ENCODE results near the gene TMEM212.

DNA sequence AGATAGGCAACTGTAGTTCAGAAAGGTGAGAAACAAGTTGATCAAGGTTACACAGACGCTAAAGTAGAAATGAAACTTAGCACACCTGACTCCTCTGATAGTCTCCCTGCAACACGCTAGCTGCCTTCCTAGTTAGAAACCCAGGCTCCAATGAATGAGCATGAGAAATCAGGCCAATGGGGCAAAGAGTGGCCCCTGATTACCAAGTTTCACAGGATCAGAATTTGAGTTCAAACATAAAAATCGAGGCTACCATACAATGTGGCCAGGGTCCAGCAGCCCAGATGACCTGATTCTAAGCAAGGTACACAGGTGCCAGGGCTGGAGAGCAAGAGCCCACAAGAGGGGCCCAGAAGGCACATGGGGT, 40.6 kb upstream of the TMEM212 start:
- TF ChIP-seq CTCF (optimal IDR thresholded peaks at IDR 0.05 in 1 of 3, IDR thresholded peaks at IDR 0.05 in 1 of 3, conservative IDR thresholded peaks at IDR 0.05 in 1 of 3; ENCODE audit: extremely low read depth in 1 of 3, insufficient read depth in 2 of 3, low read length in 3 of 3) (no peak), EZH2 (IDR thresholded peaks at IDR 0.05; ENCODE audit: low read length) (no peak)
